Thoracic aorta (tissue), 2 donors: ENCODE measurements around the gene SLC8A1. TPM values are rescaled to one million over a fixed set of nuclear protein-coding genes. Genes with fewer than 3 reads are reported as not detected.

Experiments
- ATAC-seq: fragments of 150-250 bp; one replicate; pipeline ENCODE4 v1.8.0; 2017; ENCODE audit warnings: low read depth; ENCODE audit not compliant: insufficient number of reproducible peaks, low FRiP score
- DNase-seq: peaks from one replicate; pipeline ENCODE4 v3.0.0-alpha.2; 2020; ENCODE audit warnings: low spot score
- H3K27ac ChIP-seq, 2 donors: fragments of 200-600 bp; sonication (generic); 1 replicate in 1 of 2; 2 replicates in 1 of 2; pipeline ENCODE4 v1.5.1; 2016; ENCODE audit warnings: mild to moderate bottlenecking in 2 of 2, moderate library complexity in 2 of 2
- H3K27me3 ChIP-seq: fragments of 200-600 bp; sonication (generic); replicated peaks from 2 replicates; pipeline ENCODE4 v1.6.0; 2016; ENCODE audit warnings: mild to moderate bottlenecking; ENCODE audit not compliant: insufficient read depth
- H3K36me3 ChIP-seq: fragments of 200-600 bp; sonication (generic); one replicate; pipeline ENCODE4 v1.5.1; 2016
- H3K4me1 ChIP-seq, 2 donors: fragments of 200-600 bp; sonication (generic); 1 replicate in 1 of 2; 2 replicates in 1 of 2; pipeline versions ENCODE4 v1.5.1 to v1.6.0; 2016; ENCODE audit warnings: low read depth in 2 of 2, mild to moderate bottlenecking in 1 of 2; ENCODE audit not compliant: control insufficient read depth in 1 of 2
- H3K4me3 ChIP-seq: fragments of 200-600 bp; sonication (generic); 2 replicates; pipeline ENCODE4 v1.5.1; 2016; ENCODE audit warnings: mild to moderate bottlenecking
- H3K9me3 ChIP-seq: fragments of 200-600 bp; sonication (generic); 2 replicates; pipeline ENCODE4 v1.5.1; 2016
- CTCF ChIP-seq: fragments of 200-600 bp; sonication (generic); IDR thresholded peaks from one replicate; pipeline ENCODE4 v1.5.1; 2019; ENCODE audit warnings: antibody characterized with exemption
- total RNA-seq, 2 donors: library from RNA; depleted of rRNA; stranded (reverse); fragments of >200 nt; gene quantifications; one replicate each; pipeline versions ENCODE4 v1.1.0 to v1.2.3, GENCODE V29; 2016

SLC8A1 gene
- total RNA-seq, 2 donors from 2014 or later: 13.7 to 31.2 TPM

- TF ChIP-seq CTCF: no peak
- DNase-seq: no peak
- no peak overlapping the region for H3K4me3 ChIP-seq
- peaks cover 11 to 40% of the 10 kb centered on the region in 2 donors for H3K4me1 ChIP-seq
- no peak for ATAC-seq
- no peaks in the 10 kb centered on the region for H3K9me3 ChIP-seq
- H3K36me3 ChIP-seq: no peaks in the 10 kb centered on the region
- H3K27ac ChIP-seq: no peak overlapping the region
- H3K27me3 ChIP-seq: no peaks in the 10 kb centered on the region
Measured at GRCh38 chr2:40097691-40098385, 354.1 kb downstream of the SLC8A1 start.

GRCh38 chr2:40096360-40096759, 355.5 kb downstream of the SLC8A1 start:
- Histone ChIP-seq H3K36me3 (no peaks in the 10 kb centered on the region), H3K27ac (no peak overlapping the region), H3K27me3 (no peaks in the 10 kb centered on the region), H3K4me1 (peaks cover 11 to 38% of the 10 kb centered on the region in 2 donors), H3K4me3 (no peak overlapping the region), H3K9me3 (no peaks in the 10 kb centered on the region)
- no peak for ATAC-seq
- no peak for TF ChIP-seq CTCF
- DNase-seq: no peak

GRCh38 chr2:40095000-40095399, 356.9 kb downstream of the SLC8A1 start:
- no peak overlapping the region for H3K27ac ChIP-seq
- DNase-seq: no peak
- ATAC-seq: no peak

GRCh38 chr2:40094451-40094850, 357.4 kb downstream of the SLC8A1 start:
- Histone ChIP-seq H3K36me3 (no peaks in the 10 kb centered on the region), H3K4me3 (no peak overlapping the region), H3K27ac (no peak overlapping the region), H3K4me1 (peaks cover 11 to 30% of the 10 kb centered on the region in 2 donors), H3K9me3 (no peaks in the 10 kb centered on the region), H3K27me3 (no peaks in the 10 kb centered on the region)
- no peak for DNase-seq
- ATAC-seq: no peak
- TF ChIP-seq CTCF: no peak

More at GRCh38 chr2:40095000-40095399, 356.9 kb downstream of the SLC8A1 start:
- TF ChIP-seq CTCF: no peak
- Histone ChIP-seq H3K9me3 (no peaks in the 10 kb centered on the region), H3K36me3 (no peaks in the 10 kb centered on the region), H3K27me3 (no peaks in the 10 kb centered on the region), H3K4me3 (no peak overlapping the region), H3K4me1 (peaks cover 11 to 30% of the 10 kb centered on the region in 2 donors)

- ATAC-seq (no peak), DNase-seq (no peak)
- no peak overlapping the region for H3K4me3 ChIP-seq
- TF ChIP-seq CTCF: no peak
- H3K27ac ChIP-seq: no peak overlapping the region
- peaks cover 11 to 30% of the 10 kb centered on the region in 2 donors for H3K4me1 ChIP-seq
- H3K27me3 ChIP-seq: no peaks in the 10 kb centered on the region
- no peaks in the 10 kb centered on the region for H3K36me3 ChIP-seq
- no peaks in the 10 kb centered on the region for H3K9me3 ChIP-seq
Measured at GRCh38 chr2:40093021-40093675, 358.7 kb downstream of the SLC8A1 start.
